Lung (tissue), 12 donors: ENCODE data around the gene RTBDN. TPM values are rescaled to one million over a fixed set of nuclear protein-coding genes. Genes with fewer than 3 reads are reported as not detected.
"Not testable (repeated sequence)": the region's sequence is repeated elsewhere in the genome, so short reads cannot be mapped to it uniquely, and the experiment has no call there.

ENCODE experiments used
- ATAC-seq: fragments of 200-7000 bp; cut with Tn5 transposase; one replicate; pipeline ENCODE4 v1.9.1; 2020; ENCODE audit warnings: moderate number of reproducible peaks; ENCODE audit not compliant: insufficient read depth, low FRiP score
- DNase-seq, 3 donors: peaks; one replicate each; pipeline ENCODE4 v3.0.0-alpha.2; 2013 to 2017
- H3K27ac ChIP-seq, 2 donors: one replicate each; pipeline ENCODE4 v1.5.1; 2013; ENCODE audit warnings: mild to moderate bottlenecking in 2 of 2, moderate library complexity in 2 of 2, control low read depth in 1 of 2, inconsistent platforms in 1 of 2, low read depth in 1 of 2, low read length in 1 of 2
- H3K27me3 ChIP-seq, 3 donors: one replicate each; pipeline ENCODE4 v1.5.1; 2013; ENCODE audit warnings: low read length in 2 of 3; ENCODE audit not compliant: control insufficient read depth in 3 of 3, insufficient read depth in 3 of 3
- H3K36me3 ChIP-seq, 4 donors: one replicate each; pipeline ENCODE4 v1.5.1; 2013; ENCODE audit warnings: low read length in 4 of 4, mild to moderate bottlenecking in 1 of 4, moderate library complexity in 1 of 4; ENCODE audit not compliant: control insufficient read depth in 4 of 4, insufficient read depth in 4 of 4
- H3K4me1 ChIP-seq, 5 donors: one replicate each; pipeline ENCODE4 v1.5.1; 2013; ENCODE audit warnings: low read length in 5 of 5, mild to moderate bottlenecking in 2 of 5, moderate library complexity in 1 of 5; ENCODE audit not compliant: control insufficient read depth in 5 of 5, insufficient read depth in 5 of 5
- H3K4me3 ChIP-seq: one replicate; pipeline ENCODE4 v1.5.1; 2013; ENCODE audit warnings: mild to moderate bottlenecking, control low read depth, moderate library complexity
- H3K9ac ChIP-seq, 2 donors: one replicate each; pipeline ENCODE4 v1.5.1; 2013; ENCODE audit warnings: low read length in 2 of 2, control low read depth in 1 of 2; ENCODE audit not compliant: insufficient read depth in 1 of 2
- H3K9me3 ChIP-seq, 4 donors: one replicate each; pipeline ENCODE4 v1.5.1; 2013; ENCODE audit warnings: low read length in 3 of 4, mild to moderate bottlenecking in 1 of 4, moderate library complexity in 1 of 4; ENCODE audit not compliant: control insufficient read depth in 4 of 4, insufficient read depth in 3 of 4
- CTCF ChIP-seq: IDR thresholded peaks from 2 replicates; pipeline ENCODE4 v1.5.1; 2012; ENCODE audit warnings: mild to moderate bottlenecking; ENCODE audit errors: control extremely low read depth, extremely low read depth
- WGBS, 2 donors: extraction: QIAGEN DNeasy Blood & Tissue Kit; methylation state at CpG; one replicate each; pipeline ENCODE4 v1.1.7; 2013; 5-methylcytosine and 5-hydroxymethylcytosine counted together
- polyA plus RNA-seq, 2 donors: library from polyadenylated mRNA; stranded (reverse); fragments of 200-250 nt; gene quantifications; one replicate each; pipeline ENCODE4 v1.2.1, GENCODE V29; 2013
- total RNA-seq, 2 donors: library from RNA; depleted of rRNA in 1 of 2; stranded (reverse); fragments of >200 nt in 1 of 2; gene quantifications; one replicate each; pipeline ENCODE4 v1.2.1, GENCODE V29; 2014 to 2021
- donor health status: control.
- donor health status: control.
- donor health status: Bipolar disorder and iron deficiency.
- donor health status: healthy.
- donor health status: DM: yes; HTN: yes; CAD: no.

RTBDN gene
- total and polyA plus RNA-seq, 4 donors = not detected

- TF ChIP-seq CTCF = no peak
- H3K9me3 ChIP-seq = no peaks in the 10 kb centered on the region
- H3K27me3 ChIP-seq = no peaks in the 10 kb centered on the region
- H3K36me3 ChIP-seq = peaks cover 0 to 10% (median 9%) of the 10 kb centered on the region in 4 donors
- DNase-seq (no peak), ATAC-seq (no peak)
- peaks cover 2 to 25% (median 4%) of the 10 kb centered on the region in 5 donors for H3K4me1 ChIP-seq
- 92 to 95% methylated on average over 18 of the region's 18 CpGs for WGBS, 2 donors
- H3K9ac ChIP-seq = no peak overlapping the region
- no peak overlapping the region for H3K27ac ChIP-seq
- no peak overlapping the region for H3K4me3 ChIP-seq
Measured at GRCh38 chr19:12799742-12800465, 34.5 kb downstream of the RTBDN start.

- 96 to 97% methylated on average over 7 of the region's 7 CpGs for WGBS, 2 donors
- not testable (repeated sequence) for H3K9ac ChIP-seq, H3K27ac ChIP-seq, H3K27me3 ChIP-seq, H3K9me3 ChIP-seq, DNase-seq, H3K36me3 ChIP-seq, H3K4me3 ChIP-seq, ATAC-seq
- peaks cover 3 to 36% (median 5%) of the 10 kb centered on the region in 5 donors for H3K4me1 ChIP-seq
Measured at GRCh38 chr19:12797607-12798006, 36.8 kb downstream of the RTBDN start.

- no peak overlapping the region for H3K9ac ChIP-seq
- DNase-seq = no peak
- WGBS, 2 donors = 94 to 96% methylated on average over 6 of the region's 6 CpGs
- no peak for TF ChIP-seq CTCF
- no peak overlapping the region for H3K4me3 ChIP-seq
- H3K9me3 ChIP-seq = no peaks in the 10 kb centered on the region
- peaks cover 0 to 36% (median 4%) of the 10 kb centered on the region in 5 donors for H3K4me1 ChIP-seq
- ATAC-seq = no peak
- H3K27me3 ChIP-seq = no peaks in the 10 kb centered on the region
- H3K36me3 ChIP-seq = peaks cover 0 to 10% (median 9%) of the 10 kb centered on the region in 4 donors
- H3K27ac ChIP-seq = no peak overlapping the region
Measured at GRCh38 chr19:12797141-12797587, 37.2 kb downstream of the RTBDN start.

- Histone ChIP-seq H3K4me3 (no peak overlapping the region), H3K36me3 (peaks cover 0 to 10% (median 8%) of the 10 kb centered on the region in 4 donors), H3K4me1 (peaks cover 0 to 36% (median 4%) of the 10 kb centered on the region in 5 donors), H3K9me3 (no peaks in the 10 kb centered on the region), H3K9ac (no peak overlapping the region), H3K27ac (peak overlapping the region in 1 of 2 donors; percentile 12), H3K27me3 (no peaks in the 10 kb centered on the region)
- ATAC-seq (no peak), DNase-seq (peak; percentile 87 to 91 (median 88))
- 8 to 11% methylated on average over 18 of the region's 18 CpGs for WGBS, 2 donors
- TF ChIP-seq CTCF = peak; percentile 99
Measured at GRCh38 chr19:12796146-12797071, 38.0 kb downstream of the RTBDN start.
